ENCODE measurements around the gene CTBP2.
"Not testable (repeated sequence)": the region's sequence is repeated elsewhere in the genome, so short reads cannot be mapped to it uniquely, and the experiment has no call there.

Gene CTBP2

DNA sequence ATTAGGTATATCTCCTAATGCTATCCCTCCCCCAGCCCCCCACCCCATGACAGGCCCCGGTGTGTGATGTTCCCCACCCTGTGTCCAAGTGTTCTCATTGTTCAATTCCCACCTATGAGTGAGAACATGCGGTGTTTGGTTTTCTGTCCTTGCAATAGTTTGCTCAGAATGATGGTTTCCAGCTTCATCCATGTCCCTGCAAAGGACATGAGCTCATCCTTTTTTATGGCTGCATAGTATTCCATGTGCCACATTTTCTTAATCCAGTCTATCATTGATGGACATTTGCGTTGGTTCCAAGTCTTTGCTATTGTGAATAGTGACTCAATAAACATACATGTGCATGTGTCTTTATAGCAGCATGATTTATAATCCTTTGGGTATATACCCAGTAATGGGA, 18.7 kb upstream of the CTBP2 start:
- not testable (repeated sequence) for DNase-seq

DNA sequence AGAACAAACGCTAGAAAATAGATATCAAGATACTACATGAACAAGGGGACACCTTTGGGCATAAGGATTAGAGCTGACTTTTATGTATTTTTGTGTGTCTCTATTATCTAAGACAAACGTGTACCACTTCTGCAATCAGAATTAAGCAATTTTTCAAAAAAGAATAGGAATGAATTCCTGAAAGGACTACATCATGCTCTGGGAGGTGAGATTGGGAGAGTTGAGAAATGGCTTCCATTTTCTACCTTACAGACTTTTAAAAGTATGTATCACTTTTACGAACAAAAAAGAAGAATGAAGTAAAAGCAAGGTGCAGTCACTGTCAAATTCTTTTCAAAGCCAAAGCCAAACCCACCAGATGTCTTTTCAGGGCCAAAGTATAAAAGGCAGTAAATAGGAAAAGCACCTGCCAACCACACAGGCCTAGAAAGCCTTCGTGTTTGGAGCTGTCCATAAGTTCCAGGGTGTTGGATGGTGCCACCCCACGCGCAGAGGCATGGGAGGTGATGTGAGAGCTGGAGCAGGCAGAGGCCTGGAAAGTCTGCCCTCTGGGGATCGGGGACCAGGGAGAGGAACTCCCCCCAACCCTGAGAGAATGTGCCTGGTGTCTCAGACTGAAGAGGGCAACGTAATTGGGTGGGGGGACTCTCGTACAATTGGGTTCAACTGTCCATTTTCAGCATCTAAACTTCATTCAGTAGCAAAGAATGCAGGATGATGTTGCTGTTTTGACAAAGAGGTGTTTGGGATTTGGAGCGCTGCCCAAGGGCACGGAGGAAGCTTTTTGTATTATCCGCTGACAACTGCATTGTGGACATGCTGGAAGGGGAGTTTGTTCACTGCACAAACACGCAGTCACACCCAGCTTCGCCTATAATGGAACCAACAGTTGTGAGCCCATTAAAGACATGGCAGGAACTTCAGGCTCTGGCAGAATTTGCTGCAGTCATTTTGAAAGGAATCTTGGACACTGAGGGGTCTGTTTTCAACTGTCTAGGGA, 17.6 kb upstream of the CTBP2 start:
- DNase-seq = no peak

DNA sequence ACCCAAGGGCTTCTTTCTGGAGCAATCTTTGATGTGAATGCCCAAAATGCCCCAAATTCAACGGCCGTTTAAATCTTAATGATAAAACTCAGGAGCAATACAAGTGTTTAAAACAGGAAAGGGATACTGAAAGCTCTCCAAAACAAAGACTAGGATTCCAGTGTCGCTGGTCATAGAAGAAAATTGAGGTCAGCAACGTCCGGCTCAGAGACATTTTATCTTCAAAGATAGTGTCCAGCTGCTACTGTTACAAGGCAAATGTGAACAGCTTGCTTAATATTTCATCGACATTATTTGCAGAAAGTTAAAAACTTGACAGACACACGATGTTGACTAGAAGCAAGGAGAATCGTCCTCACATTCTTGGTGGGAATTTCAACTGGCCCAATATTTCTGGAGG, 15.4 kb upstream of the CTBP2 start:
- no peak for DNase-seq

DNA sequence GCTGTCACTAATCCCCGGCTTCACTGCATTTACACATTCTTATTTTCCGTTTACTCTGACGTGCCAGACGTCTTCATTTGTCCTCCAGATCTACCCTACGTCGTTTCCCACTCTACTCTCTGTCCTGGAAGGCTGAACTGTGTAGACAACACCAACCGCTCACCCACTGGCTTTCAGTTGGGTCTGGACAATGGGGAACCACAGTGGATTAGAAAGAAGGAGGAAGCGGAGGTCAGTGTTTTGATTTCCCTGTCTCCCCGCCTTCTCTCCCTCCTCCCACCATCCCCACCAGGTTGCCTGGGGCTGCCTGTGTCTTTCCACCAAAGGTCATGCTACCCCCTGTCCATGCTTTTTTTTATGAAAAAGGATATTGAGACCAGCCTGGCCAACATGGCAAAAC, 14.0 kb upstream of the CTBP2 start:
- no peak for DNase-seq

DNA sequence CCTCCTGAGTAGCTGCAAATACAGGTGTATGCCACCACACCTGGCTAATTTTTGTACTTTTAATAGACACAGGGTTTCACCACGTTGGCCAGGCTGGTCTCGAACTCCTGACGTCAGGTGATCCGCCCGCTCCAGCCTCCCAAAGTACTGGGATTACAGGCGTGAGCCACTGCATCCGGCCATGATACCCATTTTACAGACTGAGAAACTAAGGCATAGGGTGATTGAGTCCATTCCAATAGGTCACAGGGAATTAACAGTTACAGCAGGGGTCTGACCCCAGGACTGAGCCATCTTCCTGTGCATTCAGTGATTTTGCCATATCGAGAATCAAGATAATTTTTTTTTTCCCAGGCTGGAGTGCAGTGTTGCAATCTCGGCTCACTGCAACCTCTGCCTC, 12.3 kb upstream of the CTBP2 start:
- DNase-seq = no peak

DNA sequence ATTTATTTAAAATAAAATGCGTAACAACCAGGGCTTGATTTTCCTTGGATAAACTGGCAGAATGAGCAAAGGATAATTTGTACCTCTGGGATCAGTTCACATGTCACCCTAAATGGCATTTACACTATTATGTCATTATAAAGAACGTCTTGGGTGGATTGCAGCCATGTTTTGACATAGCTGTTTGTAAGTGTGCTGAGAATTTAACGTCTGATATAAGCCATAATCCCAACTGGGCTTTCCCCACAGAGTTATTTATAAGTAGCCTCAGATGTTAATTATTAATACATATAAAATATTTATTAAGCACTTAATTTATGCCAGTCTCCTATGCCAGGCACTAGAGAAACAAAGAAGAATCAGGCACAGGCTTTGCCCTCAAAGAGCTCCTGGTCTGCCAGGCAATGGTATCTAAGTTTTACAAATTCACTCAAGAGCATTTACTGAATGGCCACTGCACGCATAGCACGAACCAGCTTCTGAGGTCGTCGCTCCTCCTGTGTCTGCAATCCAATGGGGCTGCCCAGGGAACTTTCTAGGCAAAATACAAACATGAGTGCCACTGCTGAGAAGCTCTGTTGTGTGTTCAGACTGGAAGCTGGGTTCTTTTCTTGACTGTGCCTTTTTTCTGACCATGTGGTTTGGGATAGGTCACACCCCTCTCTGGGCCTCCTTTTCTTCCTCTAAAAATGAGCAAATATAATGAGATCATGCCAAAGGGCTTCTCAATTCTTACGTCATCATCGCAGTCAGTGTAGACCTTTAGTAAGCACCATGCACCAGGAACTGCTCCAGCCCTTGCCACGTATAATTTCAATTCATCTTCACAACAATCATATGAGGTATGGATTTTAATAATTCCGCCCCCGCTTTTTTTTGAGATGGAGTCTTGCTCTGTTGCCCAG, 11.3 kb upstream of the CTBP2 start:
- no peak for DNase-seq

DNA sequence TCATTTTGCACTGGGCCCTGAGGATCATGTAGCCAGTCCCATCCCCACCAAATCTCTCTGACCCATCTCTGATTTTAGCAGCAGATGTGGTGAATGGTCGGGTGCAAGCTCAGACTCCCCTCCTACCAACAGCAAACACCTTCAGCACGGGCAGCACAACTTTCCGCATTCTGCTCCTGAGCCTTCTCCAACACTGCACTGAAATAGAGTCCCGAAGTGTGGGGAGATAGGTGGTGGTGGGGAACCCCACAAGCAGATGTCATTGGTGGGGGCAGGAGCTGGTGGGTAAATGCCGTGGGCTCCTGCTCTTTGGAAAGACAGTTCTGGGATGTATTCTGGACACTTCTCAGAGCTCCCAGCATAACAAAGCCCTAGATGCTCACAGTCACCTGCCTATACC, 9.6 kb upstream of the CTBP2 start:
- no peak for DNase-seq

DNA sequence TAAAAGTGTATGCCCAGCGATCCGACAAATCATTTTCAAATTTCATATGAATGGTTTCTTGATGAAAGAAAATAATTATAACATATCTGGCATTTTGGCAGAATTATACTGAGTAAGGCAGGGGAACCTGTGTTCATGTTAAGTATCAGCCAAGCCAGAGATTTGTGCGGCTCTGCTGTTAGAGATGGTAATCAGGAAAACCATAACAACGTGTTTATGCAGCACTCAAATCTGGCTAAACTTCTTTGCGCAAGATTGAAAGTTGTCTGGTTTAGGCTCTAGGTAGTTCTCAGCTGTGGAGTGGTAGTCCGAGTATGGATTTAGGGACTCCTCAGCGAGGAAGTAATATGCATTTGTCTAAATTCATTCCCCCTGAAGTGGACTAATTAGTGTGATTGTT, 8.9 kb upstream of the CTBP2 start:
- no peak for DNase-seq

DNA sequence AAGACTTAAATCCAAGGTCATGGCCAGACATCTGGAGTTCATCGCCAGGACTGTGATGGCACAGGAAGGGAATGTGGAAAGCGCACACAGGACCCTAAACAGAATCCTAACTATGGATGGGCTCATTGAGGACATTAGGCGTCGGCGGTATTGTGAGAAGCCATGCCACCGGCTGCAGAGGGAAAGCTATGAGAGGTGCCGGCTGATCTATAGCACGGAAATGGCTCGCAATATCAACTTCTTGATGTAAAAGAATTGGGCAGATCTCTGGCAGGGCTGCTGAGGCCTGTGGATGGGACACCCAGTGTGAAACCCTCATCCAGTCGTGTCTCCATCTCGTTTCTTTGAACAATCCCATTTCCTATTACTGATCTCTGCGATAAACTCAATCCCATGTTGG, 6.3 kb upstream of the CTBP2 start:
- no peak for DNase-seq

DNA sequence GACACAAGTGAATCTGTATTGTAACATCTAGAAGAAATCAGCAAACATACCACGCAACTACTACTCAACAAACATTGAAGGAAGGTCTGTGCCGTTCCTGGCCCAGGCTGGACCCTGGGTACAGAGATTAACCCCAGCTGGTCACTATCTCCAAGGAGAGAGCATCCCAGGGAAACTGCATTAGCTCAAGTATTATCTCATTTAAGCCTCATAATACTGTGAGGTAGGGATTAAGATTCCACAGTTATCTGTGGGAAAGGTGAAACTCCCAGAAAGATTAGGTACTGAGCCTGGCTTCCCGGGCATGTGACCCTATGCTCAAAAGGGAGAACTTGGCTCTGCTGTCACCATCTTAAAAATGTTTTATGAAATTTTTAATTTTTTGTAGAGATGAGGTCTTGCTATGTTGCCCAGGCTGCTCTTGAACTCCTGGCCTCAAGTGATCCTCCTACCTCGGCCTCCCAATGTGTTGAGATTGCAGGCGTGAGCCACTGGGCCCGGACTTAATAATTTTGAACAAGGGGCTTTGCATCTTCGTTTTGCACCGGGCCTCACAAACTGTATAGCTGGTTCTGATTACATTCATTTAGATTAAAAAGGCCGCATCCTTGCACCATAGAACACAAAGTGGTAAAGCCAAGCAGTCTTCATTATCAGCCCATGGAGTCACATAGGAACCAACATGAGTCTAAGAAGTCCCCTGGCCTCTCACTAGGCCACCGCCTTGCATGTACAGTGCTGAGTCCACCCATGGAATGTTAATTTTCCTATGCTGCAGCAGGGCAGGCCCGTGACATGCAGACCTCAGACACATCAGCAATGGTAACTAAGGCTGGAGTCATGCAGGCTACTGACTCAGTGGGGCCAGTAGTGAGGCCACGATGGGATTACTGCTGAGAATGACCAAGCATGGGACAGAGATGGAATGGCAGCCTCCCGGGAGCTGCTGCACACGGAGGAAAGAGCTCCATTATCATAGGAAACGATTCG, 5.5 kb upstream of the CTBP2 start:
- no peak for DNase-seq

DNA sequence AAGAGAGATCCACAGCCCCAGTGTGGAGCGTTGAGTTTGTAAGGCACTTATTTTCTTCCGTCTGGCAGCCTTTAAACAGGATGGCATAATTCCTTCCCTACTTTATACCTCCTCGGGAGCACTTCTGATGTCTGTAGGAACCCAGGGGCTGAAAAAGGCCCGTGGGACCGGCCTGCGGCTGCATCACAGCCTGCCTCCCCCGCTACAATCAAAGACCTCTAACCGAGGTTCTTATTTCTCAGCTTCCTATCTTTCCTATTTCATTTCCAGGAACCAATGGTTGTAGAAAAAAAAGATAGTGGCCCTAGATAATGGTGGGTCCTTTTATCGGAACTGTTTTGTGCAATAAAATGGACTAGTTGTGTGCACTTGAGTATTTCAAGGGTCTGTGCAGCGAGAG, 4.1 kb upstream of the CTBP2 start:
- no peak for DNase-seq

DNA sequence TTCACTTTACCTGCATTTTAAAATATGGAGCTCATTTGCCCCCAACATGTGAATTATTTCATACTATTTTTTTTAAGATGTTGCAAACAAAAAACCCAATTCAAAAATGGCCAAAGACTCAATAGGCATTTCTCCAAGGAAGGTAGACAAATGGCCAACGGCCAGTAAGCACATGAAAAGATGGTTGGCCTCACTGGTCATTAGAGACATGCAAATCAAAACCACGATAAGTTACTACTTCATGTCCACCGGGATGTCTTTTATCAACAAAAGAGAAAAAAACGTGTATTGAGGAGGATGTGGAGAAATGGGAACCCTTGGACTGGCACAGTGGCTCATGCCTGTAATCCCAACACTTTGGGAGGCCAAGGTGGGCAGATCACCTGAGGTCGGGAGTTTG, 3.4 kb upstream of the CTBP2 start:
- no peak for DNase-seq

DNA sequence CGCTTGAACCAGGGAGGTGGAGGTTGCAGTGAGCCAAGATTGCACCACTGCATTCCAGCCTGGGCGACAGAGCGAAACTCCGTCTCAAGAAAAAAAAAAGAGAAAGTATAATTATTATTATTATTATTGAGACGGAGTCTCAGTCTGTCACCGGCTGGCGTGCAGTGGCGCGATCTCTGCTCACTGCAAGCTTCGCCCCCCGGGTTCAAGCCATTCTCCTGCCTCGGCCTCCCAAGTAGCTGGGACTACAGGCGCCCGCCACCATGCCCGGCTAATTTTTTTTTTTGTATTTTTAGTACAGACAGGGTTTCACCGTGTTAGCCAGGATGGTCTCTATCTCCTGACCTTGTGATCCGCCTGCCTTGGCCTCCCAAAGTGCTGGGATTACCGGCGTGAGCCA, 2.9 kb upstream of the CTBP2 start:
- DNase-seq = not testable (repeated sequence)

DNA sequence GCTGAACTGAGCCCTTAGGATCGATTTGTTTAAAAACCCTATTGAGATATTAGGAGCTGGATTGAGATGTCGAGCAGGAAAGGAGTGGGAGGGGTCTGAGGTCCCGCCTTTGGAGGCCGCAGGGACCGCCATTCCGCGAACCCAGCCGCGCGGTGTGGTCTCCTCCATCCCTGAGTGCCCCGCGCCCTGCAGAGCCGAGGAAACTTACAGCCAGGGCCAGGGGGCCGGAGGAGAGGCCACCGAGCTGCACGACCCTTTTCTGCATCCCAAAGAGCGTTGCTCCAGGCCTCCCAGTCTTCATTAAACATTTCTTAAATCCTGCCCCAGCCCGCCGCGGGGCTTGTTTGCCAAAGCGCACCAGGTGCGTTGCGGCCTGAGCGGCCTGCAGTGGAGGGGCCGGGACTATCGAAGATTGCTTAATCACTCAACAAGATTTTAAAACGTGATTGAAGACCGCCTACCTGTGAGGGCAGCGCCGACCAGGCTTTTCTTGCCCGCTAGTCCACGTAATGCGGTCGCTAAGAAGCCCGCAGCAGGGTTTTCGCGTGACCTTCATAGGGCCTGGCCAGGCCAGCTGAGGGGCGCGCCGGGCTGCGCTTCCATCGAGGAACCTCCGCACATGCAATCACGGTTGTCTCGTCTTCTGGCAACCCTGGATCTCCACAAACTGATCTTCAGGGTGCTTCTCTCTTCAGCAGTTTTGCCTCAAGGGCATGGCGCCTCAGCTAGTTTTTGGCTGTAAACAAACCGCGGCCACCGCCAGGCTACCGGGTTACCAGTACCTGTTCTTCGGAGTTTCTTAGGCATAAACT, 2.0 kb upstream of the CTBP2 start:
- no peak for DNase-seq

DNA sequence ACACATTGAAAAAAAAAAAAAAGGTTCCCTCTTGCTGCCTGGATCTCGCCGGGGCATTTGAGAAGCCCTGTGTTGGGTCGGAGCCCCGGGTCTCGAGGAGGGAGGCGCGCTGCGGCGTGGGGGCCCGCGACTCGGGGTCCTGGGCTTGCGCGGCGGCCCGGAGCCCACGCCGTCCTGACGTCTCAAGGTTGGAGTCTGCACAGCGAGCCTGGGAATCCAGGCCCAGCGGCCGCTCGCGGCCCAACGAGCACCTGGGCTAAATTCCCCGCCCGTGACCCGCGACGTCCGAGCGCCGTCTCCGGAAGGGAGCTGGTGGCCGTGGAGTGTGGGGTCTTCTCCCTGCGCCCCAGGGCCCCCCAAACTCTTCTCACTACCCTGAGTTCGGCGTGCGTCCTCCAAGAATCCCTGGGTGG, 1.4 kb upstream of the CTBP2 start:
- no peak for DNase-seq

DNA sequence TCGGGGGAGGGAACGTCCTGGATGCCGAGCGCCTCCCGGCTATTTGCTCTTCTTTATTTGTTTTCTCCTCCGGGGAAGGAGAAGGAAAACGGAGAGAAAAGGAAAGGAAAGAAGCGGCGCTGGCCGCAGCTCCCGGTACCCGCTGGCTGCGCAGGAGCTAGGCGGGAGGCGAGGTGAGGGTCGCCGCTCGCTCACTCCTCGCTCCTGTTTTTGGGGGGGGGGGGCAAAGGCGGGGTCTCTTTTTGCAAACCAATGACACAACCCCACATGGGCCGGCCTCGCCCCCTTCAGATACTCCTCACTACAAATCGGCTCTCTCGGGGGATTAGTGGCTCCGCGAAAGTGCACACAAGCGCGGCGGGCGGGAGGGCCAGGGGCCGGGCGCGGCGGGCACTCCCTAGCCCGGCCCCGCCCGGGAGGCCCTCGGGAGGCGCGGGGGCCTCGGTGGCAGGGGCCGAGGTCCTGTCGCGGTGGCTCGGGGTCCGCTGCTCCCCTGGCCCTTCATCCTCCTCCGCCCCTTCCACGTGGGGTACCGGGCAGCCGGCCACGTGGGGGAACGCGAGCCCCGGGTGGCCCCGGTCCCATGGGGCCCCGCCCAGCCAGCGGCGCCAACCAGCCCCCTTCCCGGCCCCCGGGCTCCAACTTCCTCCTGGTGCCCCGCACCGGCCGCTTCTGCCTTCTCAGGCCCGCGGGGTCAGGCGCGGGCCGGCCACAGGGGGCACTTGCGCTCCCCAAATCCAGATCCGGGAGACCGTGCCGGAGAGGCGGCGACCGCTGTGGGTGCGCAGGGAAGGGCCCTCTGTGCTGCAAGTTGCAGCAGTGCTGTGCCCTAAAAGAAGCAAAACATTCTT, 718 bp upstream of the CTBP2 start:
- peak; percentile 21 for DNase-seq

DNA sequence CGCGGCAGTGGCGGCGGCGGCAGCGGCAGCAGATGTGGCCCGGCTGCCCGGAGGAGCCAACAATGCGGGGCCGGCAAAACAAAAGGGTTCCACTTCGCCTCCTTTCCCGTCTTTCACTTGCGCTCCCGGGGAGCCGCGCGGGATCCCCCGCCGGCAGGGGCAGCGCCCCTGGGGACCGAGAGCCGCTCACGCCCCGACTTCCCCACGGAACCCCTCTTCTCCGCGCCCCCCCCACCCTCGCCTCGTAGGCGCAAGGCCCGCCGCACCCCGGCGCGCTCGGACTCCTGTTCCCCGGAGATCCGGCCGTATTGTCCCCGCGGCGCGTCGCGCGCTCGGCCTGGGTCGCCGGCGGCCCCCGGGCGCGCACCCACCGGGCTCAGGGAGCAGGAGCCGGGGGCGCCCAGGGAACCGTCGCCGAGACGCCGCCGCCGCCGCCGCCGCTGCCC, 854 bp downstream of the CTBP2 start:
- DNase-seq = no peak

DNA sequence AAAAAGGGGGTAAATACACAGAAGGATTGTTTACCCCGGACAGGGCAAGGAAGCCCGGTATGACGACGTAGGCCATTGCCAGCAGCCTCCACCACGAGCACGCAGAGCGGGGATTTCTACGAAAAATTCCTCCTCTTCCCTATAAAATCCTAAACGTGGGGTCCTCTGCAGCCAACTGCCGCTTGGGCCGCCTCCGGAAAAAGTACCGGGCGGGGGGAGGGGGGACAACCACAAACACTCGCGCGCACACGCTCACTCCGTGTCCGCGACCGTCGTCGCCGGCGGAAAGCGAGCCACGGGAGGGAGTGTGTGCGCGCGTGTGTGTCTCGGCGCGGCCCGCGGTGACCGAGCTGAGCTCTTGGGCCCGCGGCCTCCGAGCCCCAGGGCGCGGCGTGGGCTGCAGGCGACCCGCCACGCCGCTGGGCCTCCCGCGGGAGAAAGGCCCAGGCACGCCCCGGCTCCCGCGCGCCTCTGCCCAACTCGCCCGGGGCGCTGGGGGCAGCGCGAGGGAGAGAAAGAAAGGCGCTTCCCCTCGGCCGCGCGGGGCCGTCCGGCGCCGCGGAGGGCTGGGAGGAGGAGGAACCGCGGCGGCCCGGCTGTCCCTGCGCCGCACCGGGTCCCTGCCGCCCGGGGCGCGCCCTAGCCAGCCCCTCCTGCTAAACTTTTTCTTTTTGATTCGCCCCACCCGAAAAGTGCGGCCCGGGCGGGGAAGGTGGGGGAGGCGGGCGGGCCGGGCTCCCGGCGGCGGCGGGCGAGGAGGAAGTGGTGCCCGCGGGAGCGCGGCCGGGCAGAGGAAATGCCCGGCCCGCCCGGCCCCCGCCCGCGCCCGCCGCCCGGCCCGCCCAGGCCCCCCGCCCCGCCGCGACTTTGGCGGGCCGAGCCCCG, 1.5 kb downstream of the CTBP2 start:
- DNase-seq = no peak

DNA sequence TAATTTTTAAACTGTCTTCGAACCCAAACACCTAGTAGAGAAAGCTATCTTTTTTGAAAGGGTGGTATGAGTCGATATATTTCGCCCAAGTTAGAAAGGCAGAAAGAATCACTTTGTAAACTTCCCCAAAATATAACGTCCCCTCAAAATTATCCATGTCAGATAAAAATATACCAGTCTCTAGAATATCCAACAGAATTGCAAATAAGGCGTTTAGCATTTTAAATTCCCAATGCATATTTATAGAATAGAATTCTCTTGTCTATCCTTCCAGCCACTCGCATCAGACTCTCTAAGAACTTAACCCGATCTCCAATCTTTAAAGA, 2.1 kb downstream of the CTBP2 start:
- no peak for DNase-seq

DNA sequence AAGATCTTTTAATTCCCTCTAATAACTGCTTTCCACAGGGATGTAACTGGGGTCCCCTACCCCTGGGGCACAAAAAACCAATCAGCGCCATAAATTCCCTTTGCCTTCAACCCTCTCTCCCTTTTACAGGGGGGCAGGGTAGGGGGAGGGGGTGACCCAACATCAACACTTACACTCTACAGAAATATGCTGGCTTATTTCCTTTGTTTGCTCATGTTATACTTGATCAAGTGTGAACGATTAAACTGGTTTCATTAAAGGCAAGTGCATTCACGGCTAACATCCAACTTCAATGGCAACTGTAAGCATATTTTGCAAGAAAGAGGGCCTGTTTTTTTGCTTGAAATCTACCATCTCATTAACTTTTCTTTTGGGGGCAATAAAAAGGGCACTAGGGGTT, 2.9 kb downstream of the CTBP2 start:
- DNase-seq = no peak

All from CD4-positive, alpha-beta T cell treated with Interleukin-17A for 1 hour (primary cell).